Measurements from ENCODE around the gene TRPM5.

The TRPM5 gene

DNA sequence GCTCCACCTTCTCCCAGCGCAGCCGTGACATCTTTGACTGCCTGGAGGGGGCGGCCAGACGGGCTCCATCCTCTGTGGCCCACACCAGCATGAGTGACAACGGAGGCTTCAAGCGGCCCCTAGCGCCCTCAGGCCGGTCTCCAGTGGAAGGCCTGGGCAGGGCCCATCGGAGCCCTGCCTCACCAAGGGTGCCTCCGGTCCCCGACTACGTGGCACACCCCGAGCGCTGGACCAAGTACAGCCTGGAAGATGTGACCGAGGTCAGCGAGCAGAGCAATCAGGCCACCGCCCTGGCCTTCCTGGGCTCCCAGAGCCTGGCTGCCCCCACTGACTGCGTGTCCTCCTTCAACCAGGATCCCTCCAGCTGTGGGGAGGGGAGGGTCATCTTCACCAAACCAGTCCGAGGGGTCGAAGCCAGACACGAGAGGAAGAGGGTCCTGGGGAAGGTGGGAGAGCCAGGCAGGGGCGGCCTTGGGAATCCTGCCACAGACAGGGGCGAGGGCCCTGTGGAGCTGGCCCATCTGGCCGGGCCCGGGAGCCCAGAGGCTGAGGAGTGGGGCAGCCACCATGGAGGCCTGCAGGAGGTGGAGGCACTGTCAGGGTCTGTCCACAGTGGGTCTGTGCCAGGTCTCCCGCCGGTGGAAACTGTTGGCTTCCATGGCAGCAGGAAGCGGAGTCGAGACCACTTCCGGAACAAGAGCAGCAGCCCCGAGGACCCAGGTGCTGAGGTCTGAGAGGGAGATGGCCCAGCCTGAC lies 41.2 kb downstream of the TRPM5 start:
- DNase-seq (ENCODE audit: low read depth in 2 of 2): no peak

DNA sequence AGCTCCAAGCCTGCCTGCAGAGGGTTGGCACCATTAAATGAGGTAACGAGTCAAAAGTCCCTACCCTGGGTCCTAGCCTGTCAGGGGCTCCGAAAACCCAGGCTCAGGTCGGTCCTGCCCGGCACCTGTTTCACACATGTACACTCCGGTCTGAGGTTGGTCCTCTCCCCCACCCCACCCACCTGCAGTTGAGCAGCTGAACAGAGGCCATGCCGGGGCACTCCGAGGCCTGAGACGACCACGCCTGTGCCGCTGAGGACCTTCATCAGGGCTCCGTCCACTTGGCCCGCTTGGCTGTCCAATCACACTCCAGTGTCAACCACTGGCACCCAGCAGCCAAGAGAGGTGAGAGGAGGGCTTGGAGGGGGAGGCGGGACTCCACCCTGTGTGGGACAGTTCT lies 42.2 kb downstream of the TRPM5 start:
- DNase-seq (ENCODE audit: low read depth in 2 of 2): no peak

DNA sequence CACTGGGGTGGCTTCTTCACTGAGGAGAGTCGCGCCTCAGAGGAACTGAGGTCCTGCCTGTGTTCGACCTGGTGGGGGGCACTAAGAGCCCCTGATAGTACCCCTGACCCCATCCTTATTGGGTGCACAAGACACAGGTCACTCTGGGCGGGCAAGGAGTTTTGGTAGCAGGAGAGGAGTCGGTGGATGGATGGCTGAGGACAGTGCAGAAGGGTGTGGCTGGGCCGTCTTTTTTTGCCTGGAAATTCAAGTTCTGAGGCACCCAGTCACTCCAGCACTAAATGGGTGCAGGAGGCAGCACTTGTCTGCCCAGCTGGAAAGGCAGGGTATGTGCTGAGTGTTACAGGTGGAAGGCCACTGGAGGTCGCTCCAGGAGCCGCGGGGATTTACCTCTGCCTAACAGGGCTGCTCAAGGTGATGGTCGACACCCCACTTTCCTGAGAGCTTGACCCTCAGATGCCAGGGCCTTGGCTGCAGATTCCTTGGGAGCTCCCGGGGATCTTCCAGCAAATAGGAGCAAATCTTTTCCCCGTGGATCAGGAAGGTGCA lies 42.8 kb downstream of the TRPM5 start:
- DNase-seq (ENCODE audit: low read depth in 2 of 2): no peak

DNA sequence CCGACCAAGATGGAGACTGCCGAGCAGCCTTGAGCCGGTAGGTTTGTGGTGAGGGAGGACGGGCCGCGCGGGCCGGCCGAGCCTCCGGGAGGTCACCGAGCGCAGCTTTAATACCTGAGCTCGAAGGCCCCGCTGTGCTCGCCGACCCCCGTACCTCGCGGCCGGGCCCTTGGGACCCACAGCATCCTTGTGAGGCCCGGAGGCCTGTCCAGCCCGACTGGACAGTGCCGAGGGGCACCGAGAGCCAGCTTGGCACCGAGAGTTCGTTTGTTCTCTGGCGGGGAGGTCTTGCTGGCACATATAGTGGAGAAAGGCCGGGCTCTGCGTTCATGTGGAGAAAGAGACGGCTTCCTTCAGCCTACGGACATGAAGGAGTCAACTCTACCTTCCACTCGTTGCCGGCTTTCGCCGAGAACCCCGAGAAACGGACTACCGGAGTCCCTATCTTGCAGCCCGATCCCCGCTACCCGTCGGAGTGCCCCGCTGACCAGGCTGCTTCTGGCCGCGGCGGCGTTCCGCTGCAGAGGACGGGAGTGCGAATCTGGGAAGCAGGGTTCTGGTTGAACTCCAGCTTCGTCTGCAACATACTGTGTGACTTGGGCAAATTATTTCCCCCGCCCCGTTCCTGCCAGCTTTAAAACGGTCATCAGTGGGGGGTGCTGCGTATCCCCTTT lies 43.4 kb downstream of the TRPM5 start:
- no peak for DNase-seq (ENCODE audit: low read depth in 2 of 2)

DNA sequence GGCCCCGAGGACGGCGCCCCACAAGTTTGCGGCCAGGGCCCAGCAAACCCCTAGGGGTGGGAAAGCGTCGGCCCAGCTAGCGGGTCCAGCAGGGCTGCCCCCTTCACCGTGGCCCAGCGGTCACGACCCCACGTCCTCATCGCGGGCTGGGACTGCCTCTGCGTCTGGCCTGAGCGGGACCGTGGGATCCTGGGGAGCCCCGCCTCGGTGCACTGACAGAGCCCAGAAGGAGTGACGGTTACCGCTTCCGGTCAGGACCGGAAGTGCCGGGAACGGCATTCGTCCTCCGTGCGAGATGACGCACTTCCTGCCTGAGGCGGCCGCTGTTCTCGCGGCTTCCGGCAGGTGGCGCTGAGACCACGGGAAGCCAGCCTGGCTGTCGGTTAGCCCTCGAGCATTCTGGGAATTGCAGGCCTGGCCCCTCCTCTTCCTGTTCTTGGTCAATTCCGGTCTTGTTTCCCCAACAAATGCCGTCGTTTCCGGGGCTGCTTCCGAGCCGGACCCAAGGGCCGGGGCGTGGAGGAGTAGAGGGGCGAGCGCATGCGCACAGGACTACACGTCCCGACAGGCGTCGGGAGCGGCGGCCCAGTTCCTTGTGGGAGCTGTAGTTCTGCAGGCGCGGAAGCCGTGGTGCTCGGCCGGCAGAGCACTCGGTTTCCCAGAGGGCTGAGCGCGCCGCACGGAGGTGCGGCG lies 44.1 kb downstream of the TRPM5 start, which contains the start of gene TSSC4:
Gene TSSC4, plus strand, starts transcription at position 682 of the 693 bp plus-strand sequence. CDS start 1,884 bp downstream, outside the sequence.
- peak; percentile 98 for DNase-seq (ENCODE audit: low read depth in 2 of 2)

DNA sequence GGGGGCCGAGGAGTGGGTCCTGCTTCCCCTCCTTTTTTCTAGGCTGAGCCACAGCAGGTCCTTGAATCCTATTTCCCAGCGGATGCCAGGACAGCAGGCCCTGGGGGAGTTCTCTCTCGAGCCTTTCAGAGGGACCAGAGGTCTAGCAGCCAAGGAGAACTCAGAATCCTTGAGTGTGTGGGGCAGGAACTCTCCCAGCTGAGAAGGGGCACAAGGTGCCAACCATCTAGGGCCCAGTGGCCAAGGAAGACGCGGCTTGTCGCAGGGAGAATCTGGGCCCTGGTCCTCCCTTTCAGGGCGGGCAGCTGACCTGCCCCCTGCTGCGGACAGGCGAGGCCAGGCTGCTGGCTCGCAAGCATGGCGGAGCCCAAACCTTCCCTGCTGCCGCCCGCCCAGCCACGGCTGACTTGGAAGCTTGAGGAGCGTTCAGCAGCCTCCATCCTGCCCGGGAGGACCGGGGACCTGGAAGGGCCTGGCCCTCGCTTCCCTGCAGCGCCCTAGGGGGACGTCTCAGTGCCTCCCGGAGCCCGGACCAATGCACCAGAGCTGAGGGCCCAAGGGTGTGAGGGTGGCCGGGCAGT lies 44.7 kb downstream of the TRPM5 start:
- DNase-seq (ENCODE audit: low read depth in 2 of 2): peak in 1 of 2 donors; percentile 33

DNA sequence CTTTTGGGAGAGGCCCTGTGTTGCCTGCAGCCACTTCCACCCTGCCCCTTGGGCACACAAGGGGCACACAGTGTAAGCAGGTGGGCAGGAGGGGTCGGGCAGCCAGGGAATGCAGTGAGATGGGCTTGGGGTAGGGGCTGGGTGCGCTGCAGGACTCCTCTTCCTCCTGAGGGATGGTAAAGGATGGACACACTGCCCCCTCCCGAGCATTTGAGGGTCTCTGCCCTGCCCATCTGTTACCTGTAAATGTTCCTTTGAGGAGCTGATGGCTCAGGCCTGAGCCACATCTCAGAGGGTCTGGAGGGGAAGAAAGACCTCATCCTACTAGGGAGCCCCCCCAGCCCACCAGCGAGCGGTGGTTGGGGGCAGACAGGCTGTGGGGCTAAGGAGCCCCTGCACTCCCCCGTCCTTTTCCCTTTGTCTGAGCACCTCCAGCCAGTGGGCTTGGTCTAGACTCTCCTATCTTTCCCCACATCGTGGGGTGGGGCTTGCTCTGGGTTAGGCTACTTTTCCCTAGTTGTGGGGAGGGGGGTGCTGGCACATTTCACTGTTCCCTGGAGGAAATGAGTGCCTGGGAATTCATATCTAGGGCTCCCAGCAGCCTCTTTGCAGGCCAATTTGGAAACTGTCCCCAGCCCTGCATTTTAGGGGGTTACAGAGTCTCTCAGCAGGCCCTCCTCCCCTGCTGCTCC lies 45.5 kb downstream of the TRPM5 start:
- DNase-seq (ENCODE audit: low read depth in 2 of 2): no peak

DNA sequence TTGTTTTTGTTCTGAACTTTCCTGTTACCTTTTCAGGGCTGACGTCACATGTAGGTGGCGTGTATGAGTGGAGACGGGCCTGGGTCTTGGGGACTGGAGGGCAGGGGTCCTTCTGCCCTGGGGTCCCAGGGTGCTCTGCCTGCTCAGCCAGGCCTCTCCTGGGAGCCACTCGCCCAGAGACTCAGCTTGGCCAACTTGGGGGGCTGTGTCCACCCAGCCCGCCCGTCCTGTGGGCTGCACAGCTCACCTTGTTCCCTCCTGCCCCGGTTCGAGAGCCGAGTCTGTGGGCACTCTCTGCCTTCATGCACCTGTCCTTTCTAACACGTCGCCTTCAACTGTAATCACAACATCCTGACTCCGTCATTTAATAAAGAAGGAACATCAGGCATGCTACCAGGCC lies 47.3 kb downstream of the TRPM5 start:
- DNase-seq (ENCODE audit: low read depth in 2 of 2): no peak

DNA sequence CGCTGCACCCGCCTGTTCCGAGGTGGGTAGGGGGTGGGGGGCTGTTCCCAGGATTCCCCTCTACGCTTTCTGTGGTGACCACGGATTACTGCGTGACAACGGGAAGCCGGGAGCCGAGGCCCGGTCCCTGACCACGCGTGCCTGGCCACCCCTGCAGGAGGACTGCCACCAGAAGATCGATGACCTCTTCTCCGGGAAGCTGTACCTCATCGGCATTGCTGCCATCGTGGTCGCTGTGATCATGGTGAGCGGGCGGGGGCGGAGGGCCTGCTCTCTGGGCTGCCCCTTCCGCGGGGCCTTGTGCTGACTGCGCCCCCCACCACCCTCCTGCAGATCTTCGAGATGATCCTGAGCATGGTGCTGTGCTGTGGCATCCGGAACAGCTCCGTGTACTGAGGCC lies 47.8 kb downstream of the TRPM5 start:
- DNase-seq (ENCODE audit: low read depth in 2 of 2): no peak

DNA sequence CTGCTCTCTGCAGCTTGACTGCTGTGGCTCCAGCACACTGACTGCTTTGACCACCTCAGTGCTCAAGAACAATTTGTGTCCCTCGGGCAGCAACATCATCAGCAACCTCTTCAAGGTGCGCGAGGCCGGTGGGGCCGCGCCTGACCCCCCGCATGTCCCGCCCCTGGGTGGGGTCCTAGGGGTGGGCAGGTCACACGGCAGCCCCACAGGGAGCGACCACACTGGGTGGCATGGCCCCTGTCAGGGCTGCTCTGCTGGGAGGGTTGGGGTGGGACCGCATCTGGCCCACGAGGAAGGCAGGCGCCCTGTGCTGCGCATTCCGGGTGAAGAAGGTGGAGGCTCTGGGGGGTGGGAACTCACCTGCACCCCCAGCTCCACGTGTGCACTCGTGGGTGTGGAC lies 48.5 kb downstream of the TRPM5 start:
- no peak for DNase-seq (ENCODE audit: low read depth in 2 of 2)

DNA sequence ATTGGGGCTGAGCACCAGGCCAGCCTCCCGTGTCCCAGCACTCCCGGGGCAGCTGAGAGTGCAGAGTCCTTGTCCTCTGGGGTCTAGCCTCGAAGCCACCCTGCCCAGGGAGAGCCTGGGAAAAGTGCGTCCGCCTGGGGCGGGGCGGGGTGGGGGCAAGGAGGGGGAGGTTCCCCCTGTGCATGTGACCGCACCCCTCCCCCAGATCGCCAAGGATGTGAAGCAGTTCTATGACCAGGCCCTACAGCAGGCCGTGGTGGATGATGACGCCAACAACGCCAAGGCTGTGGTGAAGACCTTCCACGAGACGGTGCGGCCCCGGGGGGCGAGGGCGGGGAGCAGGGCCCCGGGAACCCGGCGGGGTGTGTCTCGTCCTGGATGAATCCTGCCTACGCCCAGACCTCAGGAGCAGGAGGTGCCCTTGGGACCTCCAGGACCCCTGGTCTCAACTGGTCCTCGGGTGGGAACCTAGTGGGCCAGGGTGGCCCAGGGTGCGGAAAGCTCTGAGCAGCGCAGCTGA lies 49.0 kb downstream of the TRPM5 start:
- DNase-seq (ENCODE audit: low read depth in 2 of 2): no peak

DNA sequence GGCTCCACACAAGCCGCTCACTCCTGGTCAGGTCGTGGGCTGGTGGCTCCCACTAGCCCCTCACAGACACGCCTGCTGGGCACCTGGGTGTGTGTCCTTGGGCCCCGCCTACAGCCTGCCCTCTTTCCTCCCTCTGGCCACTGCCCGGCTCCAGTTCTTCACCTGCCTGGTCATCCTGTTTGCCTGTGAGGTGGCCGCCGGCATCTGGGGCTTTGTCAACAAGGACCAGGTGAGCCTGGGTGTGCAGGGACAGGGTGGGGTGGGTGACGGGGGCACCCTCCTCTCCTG lies 49.6 kb downstream of the TRPM5 start:
- DNase-seq (ENCODE audit: low read depth in 2 of 2): no peak
